Activated T-helper 9 cell treated with anti-CD3 and anti-CD28 coated beads, Interleukin-2, amount 50 U/mL, for 16 hours (primary cell): ENCODE measurements around the gene NAP1L1.
A peak's percentile ranks its signal among the peaks of the same experiment; 100 is the strongest.

Source experiments
- DNase-seq: peaks from one replicate; pipeline ENCODE4 v3.0.0-alpha.2; 2020; ENCODE audit warnings: low read depth

Gene NAP1L1

GRCh38 chr12:76038176-76038575 is 46.3 kb downstream of the NAP1L1 start:
- no peak for DNase-seq

- DNase-seq: no peak
Measured at GRCh38 chr12:76037130-76038103, 47.1 kb downstream of the NAP1L1 start.

- no peak for DNase-seq
Measured at GRCh38 chr12:76035045-76035444, 49.4 kb downstream of the NAP1L1 start.

DNA sequence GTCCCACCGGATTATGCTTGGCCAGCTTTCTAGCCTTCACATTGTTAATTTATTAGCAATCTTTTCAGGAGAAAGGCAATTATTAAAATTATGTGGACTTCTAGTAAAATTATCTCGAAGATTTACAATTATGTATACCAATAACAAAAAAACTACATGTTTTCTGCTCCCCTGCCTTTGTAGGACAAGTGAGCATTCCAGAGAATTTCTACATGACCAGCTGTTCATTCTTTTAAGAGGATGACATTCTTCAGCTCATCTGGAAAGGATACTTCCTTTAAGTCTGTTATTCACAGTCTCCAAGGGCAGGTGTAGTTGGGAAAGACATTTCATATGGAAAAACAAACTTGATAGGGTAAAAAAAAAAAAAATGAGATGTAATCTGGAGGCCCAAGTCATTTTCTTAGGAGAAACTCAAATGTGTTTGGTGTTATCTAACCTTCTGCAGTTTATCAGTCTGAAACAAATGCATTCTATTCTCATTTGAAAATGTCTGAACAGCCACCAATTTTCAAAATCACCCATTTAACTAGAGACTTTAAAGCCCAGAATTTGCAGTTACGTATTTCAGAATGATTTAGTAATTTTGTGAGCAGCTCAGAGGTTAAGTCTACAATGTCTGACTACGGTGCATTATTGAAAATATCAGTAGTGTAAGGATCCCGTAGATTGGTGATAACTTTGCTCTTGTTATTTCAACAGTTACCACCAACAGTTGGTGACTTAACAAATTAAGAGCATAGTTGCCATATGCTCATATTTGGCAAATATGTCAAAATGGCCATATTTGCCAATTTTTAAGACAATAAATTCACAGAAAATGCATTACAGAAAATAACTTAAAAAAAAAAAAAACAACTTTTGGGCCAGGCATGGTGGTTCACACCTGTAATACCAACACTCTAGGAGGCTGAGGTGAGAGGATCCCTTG is 51.1 kb downstream of the NAP1L1 start:
- no peak for DNase-seq

DNA sequence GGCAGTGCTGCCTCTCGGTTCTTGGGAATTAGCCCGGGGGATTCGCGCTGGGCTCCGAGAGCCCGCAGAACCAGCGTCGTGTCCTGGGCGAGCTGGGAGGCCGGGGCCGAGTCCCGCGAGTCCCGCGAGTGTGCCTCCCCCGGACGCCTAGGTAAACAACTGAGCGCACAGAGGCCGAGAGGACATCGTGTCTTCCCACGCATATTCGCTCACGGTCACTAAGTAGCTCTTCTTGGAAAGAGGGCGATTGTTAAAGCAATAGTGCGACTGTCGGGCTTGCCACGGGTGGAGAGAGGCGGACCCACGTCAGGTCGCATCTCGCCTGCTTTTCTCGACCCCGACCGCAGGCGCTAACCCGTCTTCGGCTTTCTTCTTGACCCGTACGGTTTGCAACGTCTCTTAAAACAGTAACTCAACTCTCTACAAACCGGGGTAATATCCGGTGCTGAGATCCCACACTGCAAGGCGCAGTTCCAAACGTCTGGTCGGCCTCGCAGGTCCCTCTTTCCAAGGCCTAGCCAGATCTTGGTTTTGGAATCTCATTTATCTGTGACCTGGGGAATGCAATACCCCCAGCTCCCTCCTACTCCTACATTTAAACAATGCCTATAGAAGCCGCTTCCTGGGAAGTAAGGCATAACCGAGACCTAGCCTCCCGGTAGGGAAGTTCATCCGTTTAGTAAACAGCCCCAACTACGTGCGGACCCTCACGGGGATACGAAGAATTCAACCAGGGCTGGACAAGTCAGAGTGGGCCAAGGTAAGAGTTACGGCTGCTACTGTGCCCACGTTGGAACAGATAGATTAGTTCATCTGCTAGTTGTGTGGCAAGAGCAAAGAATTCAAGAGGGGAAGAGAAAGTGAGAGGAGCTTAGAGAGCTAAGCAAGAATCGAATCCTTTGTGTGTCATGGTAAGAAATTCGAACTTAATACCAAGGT is 52.2 kb downstream of the NAP1L1 start:
- DNase-seq: no peak

- peak; percentile 94 for DNase-seq
Measured at GRCh38 chr12:76031414-76032042, 53.0 kb downstream of the NAP1L1 start, which contains the start of gene PHLDA1. Gene PHLDA1 (minus strand): TSS chr12:76031776.

GRCh38 chr12:76031081-76031413 is 53.4 kb downstream of the NAP1L1 start:
- DNase-seq: peak; percentile 10

- peak; percentile 45 for DNase-seq
Measured at GRCh38 chr12:76030341-76031080, 54.0 kb downstream of the NAP1L1 start.

- DNase-seq: no peak
Measured at GRCh38 chr12:76029982-76030340, 54.5 kb downstream of the NAP1L1 start.

DNA sequence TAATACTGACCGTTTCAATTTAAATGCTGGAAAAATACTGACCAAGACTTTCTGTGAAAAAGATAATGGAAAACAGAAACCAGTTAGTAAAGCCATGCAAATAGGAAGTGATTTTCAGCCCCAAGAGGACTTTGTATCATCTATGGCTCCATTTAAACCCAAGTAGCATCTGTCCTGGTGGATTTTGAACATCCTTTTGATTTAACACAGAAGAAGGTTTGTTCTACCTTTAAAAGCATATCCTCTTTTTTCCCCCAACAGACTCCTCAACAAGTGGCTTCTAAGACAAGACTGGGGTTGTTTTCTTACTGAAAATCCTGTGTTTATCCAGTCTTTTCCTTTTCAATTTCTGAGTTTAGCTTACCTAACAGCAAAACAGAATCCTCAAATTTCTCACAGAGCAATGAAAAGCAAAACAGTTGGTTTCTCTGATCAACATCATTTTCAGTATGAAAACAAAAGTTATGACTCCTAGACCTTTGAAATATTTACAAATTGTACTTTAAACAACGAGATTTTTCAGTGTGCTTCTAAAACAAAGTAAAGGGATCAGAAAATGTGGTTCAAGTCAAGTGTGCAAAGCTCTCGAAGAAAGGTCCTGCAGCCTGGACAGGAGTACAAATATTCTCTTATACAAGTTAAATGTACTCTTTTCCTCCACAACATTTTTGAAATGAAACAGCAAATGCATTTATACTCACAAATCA is 55.8 kb downstream of the NAP1L1 start:
- no peak for DNase-seq

- DNase-seq: no peak
Measured at GRCh38 chr12:76026643-76027063, 57.8 kb downstream of the NAP1L1 start.

DNA sequence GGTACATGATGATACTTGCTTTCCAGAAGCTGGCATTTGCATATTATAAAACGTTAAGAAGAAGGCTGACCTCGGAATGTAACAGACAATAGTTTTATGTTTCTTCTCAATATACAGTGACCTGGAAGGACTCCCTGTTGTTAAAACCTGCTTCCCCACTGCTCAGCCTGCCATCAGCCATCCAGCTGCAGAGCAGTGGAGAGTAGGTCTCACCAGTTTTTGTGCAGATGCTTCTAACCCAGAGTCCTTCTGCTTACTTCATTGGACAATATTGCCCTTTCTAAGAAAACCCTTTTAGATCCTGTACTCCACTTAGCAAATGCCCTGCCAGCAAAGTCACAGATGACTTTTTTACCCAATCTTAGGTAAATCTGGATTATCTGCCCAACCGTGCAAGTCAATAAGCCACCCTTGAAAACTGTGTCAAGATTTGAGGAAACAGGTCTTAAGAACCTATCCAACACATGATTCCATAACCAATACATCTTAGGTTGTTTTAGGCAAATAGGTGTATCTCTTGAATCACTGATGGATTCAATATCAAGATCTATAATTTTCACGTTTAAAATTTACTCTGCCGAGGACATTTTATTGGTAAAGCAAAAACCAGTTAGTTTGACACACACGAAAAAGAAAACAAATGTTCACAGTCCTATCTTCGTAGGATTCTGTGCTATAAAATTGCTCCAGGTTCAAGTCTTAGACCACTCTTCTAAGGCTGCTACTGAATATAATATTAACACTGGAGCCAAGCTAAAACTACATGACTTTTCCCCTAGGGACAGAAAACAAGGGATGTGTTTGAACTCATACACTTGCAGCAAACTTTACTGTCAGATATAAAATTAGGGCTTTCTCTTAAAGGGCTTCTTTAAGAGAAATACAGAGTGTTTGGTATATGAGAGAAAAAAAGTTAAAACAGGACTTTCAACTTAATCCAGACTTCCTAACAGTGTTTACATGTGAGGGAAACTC is 58.6 kb downstream of the NAP1L1 start:
- no peak for DNase-seq

- DNase-seq: no peak
Measured at GRCh38 chr12:76024942-76025600, 59.4 kb downstream of the NAP1L1 start.

- DNase-seq: no peak
Measured at GRCh38 chr12:76024102-76024781, 60.2 kb downstream of the NAP1L1 start.

DNA sequence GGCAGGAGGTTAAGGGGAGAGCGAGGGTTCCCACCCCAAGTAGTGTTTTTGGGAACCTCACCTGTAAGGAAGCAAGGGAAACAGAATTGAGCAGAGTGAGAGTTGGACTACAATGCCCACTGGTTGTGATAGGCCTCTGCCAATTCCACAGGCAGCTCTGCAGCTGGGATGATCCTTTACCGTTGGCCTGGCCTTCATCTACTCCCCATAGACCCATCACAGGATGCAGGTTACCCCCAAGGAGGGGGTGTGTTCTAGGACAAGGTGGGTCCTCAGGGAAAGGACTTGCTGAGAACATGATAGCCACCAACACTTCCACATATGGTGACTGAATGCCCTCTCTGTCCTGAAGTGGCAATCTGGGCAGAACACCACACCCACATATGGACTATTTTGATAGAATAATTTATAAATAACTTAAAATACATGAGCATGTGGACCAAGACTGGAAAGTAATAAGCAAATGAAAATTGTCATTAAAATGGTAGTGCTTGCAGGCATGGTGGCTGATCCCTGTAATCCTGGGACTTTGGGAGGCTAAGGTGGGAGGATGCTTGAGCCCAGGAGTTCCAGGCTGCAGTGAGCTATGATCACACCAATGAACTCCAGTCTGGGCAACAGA is 61.3 kb downstream of the NAP1L1 start:
- no peak for DNase-seq

DNA sequence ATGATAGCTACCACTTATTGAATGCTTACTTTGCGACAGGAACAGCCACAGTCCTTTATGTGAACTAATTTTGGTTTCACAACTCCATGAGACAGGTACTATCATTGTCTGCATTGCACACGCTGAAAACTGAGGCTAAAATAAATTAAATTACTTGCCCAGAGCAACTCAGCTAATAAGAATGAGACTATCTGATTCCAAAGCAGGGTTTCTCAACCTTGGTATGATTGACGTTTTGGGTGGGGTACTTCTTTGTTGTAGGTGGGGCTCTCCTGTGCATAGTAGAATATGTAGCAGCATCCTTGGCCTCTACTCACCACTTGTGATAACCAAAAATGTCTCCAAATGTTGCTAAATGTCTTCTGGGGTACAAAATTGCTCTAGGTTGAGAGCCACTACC is 62.0 kb downstream of the NAP1L1 start:
- DNase-seq: no peak
